ENCODE measurements around the gene SNX24. TPM values are rescaled to one million over a fixed set of nuclear protein-coding genes. Genes with fewer than 3 reads are reported as not detected.
"Not testable (repeated sequence)": the region's sequence is repeated elsewhere in the genome, so short reads cannot be mapped to it uniquely, and the experiment has no call there.

SNX24 gene
- total RNA-seq, 2 donors from 2014 or later, result 15.6 to 34.2 TPM

GRCh38 chr5:122844136-122844909 lies 1.1 kb upstream of the SNX24 start:
- no peaks in the 10 kb centered on the region for H3K27me3 ChIP-seq (replicated peaks; ENCODE audit: insufficient read depth)
- H3K4me1 ChIP-seq (ENCODE audit: control insufficient read depth in 1 of 2, low read depth in 2 of 2), result peaks cover 12 to 29% of the 10 kb centered on the region in 2 donors
- H3K4me3 ChIP-seq, result peak overlapping the region; percentile 99
- TF ChIP-seq, protein P1, sequence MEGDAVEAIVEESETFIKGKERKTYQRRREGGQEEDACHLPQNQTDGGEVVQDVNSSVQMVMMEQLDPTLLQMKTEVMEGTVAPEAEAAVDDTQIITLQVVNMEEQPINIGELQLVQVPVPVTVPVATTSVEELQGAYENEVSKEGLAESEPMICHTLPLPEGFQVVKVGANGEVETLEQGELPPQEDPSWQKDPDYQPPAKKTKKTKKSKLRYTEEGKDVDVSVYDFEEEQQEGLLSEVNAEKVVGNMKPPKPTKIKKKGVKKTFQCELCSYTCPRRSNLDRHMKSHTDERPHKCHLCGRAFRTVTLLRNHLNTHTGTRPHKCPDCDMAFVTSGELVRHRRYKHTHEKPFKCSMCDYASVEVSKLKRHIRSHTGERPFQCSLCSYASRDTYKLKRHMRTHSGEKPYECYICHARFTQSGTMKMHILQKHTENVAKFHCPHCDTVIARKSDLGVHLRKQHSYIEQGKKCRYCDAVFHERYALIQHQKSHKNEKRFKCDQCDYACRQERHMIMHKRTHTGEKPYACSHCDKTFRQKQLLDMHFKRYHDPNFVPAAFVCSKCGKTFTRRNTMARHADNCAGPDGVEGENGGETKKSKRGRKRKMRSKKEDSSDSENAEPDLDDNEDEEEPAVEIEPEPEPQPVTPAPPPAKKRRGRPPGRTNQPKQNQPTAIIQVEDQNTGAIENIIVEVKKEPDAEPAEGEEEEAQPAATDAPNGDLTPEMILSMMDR (IDR thresholded peaks at IDR 0.05), result no peak
- no peaks in the 10 kb centered on the region for H3K36me3 ChIP-seq
- H3K9me3 ChIP-seq, result no peaks in the 10 kb centered on the region
- no peak for DNase-seq (ENCODE audit: low spot score)
- ATAC-seq (ENCODE audit: insufficient number of reproducible peaks, low FRiP score, low read depth), result no peak
- H3K27ac ChIP-seq, result peak overlapping the region; percentile 82 to 91

- Histone ChIP-seq H3K36me3 (no peaks in the 10 kb centered on the region), H3K4me1 (ENCODE audit: control insufficient read depth in 1 of 2, low read depth in 2 of 2) (peaks cover 12 to 29% of the 10 kb centered on the region in 2 donors), H3K9me3 (no peaks in the 10 kb centered on the region), H3K4me3 (peak overlapping the region; percentile 99), H3K27me3 (replicated peaks; ENCODE audit: insufficient read depth) (no peaks in the 10 kb centered on the region), H3K27ac (peak overlapping the region; percentile 82 to 91)
- TF ChIP-seq, protein P1 (IDR thresholded peaks at IDR 0.05), result no peak
- ATAC-seq (ENCODE audit: insufficient number of reproducible peaks, low FRiP score, low read depth) (no peak), DNase-seq (ENCODE audit: low spot score) (no peak)
Measured at GRCh38 chr5:122844910-122845228, 544 bp upstream of the SNX24 start.

GRCh38 chr5:122846051-122846550 lies 688 bp downstream of the SNX24 start:
- no peaks in the 10 kb centered on the region for H3K9me3 ChIP-seq
- ATAC-seq (ENCODE audit: insufficient number of reproducible peaks, low FRiP score, low read depth) (no peak), DNase-seq (ENCODE audit: low spot score) (no peak)
- H3K36me3 ChIP-seq, result no peaks in the 10 kb centered on the region
- H3K4me3 ChIP-seq, result peak overlapping the region; percentile 99
- H3K4me1 ChIP-seq (ENCODE audit: control insufficient read depth in 1 of 2, low read depth in 2 of 2), result peaks cover 12 to 29% of the 10 kb centered on the region in 2 donors
- no peaks in the 10 kb centered on the region for H3K27me3 ChIP-seq (replicated peaks; ENCODE audit: insufficient read depth)
- TF ChIP-seq, protein P1 (IDR thresholded peaks at IDR 0.05), result no peak
- H3K27ac ChIP-seq, result peak overlapping the region; percentile 82 to 91

GRCh38 chr5:122847687-122848081 lies 2.3 kb downstream of the SNX24 start:
- DNase-seq (ENCODE audit: low spot score), result no peak
- Histone ChIP-seq H3K27ac (no peak overlapping the region), H3K27me3 (replicated peaks; ENCODE audit: insufficient read depth) (no peaks in the 10 kb centered on the region), H3K4me1 (ENCODE audit: control insufficient read depth in 1 of 2, low read depth in 2 of 2) (peaks cover 12 to 29% of the 10 kb centered on the region in 2 donors), H3K9me3 (no peaks in the 10 kb centered on the region), H3K36me3 (no peaks in the 10 kb centered on the region), H3K4me3 (no peak overlapping the region)
- ATAC-seq (ENCODE audit: insufficient number of reproducible peaks, low FRiP score, low read depth), result no peak
- TF ChIP-seq, protein P1 (IDR thresholded peaks at IDR 0.05), result no peak

GRCh38 chr5:122849771-122850170 lies 4.4 kb downstream of the SNX24 start:
- ATAC-seq (ENCODE audit: insufficient number of reproducible peaks, low FRiP score, low read depth), result no peak
- TF ChIP-seq, protein P1 (IDR thresholded peaks at IDR 0.05), result no peak

GRCh38 chr5:122857538-122857937 lies 12.1 kb downstream of the SNX24 start:
- not testable (repeated sequence) for H3K27ac ChIP-seq; DNase-seq (ENCODE audit: low spot score); H3K4me1 ChIP-seq (ENCODE audit: control insufficient read depth in 1 of 2, low read depth in 2 of 2); H3K27me3 ChIP-seq (replicated peaks; ENCODE audit: insufficient read depth); ATAC-seq (ENCODE audit: insufficient number of reproducible peaks, low FRiP score, low read depth); H3K36me3 ChIP-seq; H3K4me3 ChIP-seq; H3K9me3 ChIP-seq

More at GRCh38 chr5:122849771-122850170, 4.4 kb downstream of the SNX24 start:
- Histone ChIP-seq H3K4me3 (no peak overlapping the region), H3K36me3 (no peaks in the 10 kb centered on the region), H3K27ac (no peak overlapping the region), H3K9me3 (no peaks in the 10 kb centered on the region), H3K27me3 (replicated peaks; ENCODE audit: insufficient read depth) (no peaks in the 10 kb centered on the region), H3K4me1 (ENCODE audit: control insufficient read depth in 1 of 2, low read depth in 2 of 2) (peaks cover 12 to 17% of the 10 kb centered on the region in 2 donors)
- no peak for DNase-seq (ENCODE audit: low spot score)

Data from thoracic aorta (tissue), 2 donors.